Endothelial cell of umbilical vein (primary cell): ENCODE results near the gene TNFRSF1B. TPM values are rescaled to one million over a fixed set of nuclear protein-coding genes. Genes with fewer than 3 reads are reported as not detected.

ENCODE experiments used
- BruUV-seq: library from RNA; stranded (reverse); fragments of 400-500 nt; replicated peaks from 2 replicates; lab custom pipeline; 2021; lab: Mats Ljungman, UMichigan
- CTCF ChIA-PET: fragments of 300-600, 350-600 bp; sonication (Branson Sonifier 250); formaldehyde crosslinking; loops from one replicate; lab custom pipeline; 2021; ENCODE audit warnings: antibody characterized with exemption, inconsistent platforms; lab: Charles Lee
- POLR2A ChIA-PET: fragments of 300-600, 350-600 bp; sonication (Branson Sonifier 250); formaldehyde crosslinking; loops from one replicate; lab custom pipeline; 2021; ENCODE audit warnings: antibody characterized with exemption, inconsistent platforms; lab: Charles Lee
- DNase-seq: peaks from one replicate; pipeline ENCODE4 v3.0.0-alpha.2; 2011; ENCODE audit warnings: low read depth, low spot score
- FAIRE-seq: peaks from 2 replicates; lab custom pipeline; 2011; peaks lifted over from hg19 to GRCh38; lab: Jason Lieb, UNC
- H2AFZ ChIP-seq: 2 replicates; pipeline ENCODE4 v1.6.0; 2012; ENCODE audit warnings: low read depth, low read length, control low read depth, inconsistent platforms
- H3K27ac ChIP-seq: 2 replicates; pipeline ENCODE4 v1.5.1; 2011; ENCODE audit warnings: low read depth, mild to moderate bottlenecking, control low read depth, low read length, moderate library complexity; ENCODE audit not compliant: insufficient read depth
- H3K27me3 ChIP-seq, 2 experiments: 2 replicates each; pipeline versions ENCODE4 v1.6.0 to v1.6.1; 2011; ENCODE audit warnings: low read length in 2 of 2, mixed read lengths in 1 of 2; ENCODE audit not compliant: control insufficient read depth in 2 of 2, insufficient read depth in 2 of 2
- H3K36me3 ChIP-seq, 2 experiments: 2 replicates in 1 of 2; 3 replicates in 1 of 2; pipeline ENCODE4 v1.5.1; 2011; ENCODE audit warnings: low read length in 2 of 2, mild to moderate bottlenecking in 1 of 2, moderate library complexity in 1 of 2; ENCODE audit not compliant: control insufficient read depth in 2 of 2, insufficient read depth in 2 of 2; ENCODE audit errors: extremely low read depth in 1 of 2
- H3K4me1 ChIP-seq: 3 replicates; pipeline ENCODE4 v1.5.1; 2011; ENCODE audit warnings: mild to moderate bottlenecking, low read length; ENCODE audit not compliant: control insufficient read depth, insufficient read depth; ENCODE audit errors: extremely low read depth
- H3K4me2 ChIP-seq: 2 replicates; pipeline ENCODE4 v1.6.1; 2011; ENCODE audit warnings: low read length, control low read depth, mixed read lengths; ENCODE audit not compliant: insufficient read depth
- H3K4me3 ChIP-seq, 3 experiments: fragments of 200-600 bp in 1 of 3; sonication (generic), shearing (Covaris generic) in 1 of 3; replicated peaks in 1 of 3; 2 replicates each; pipeline ENCODE4 v1.5.1; 2011 to 2016; ENCODE audit warnings: control low read depth in 3 of 3, low read length in 3 of 3, mild to moderate bottlenecking in 2 of 3, inconsistent platforms in 1 of 3, low read depth in 1 of 3, moderate library complexity in 1 of 3; ENCODE audit not compliant: insufficient read depth in 1 of 3
- H3K79me2 ChIP-seq: 2 replicates; pipeline ENCODE4 v1.6.0; 2012; ENCODE audit warnings: low read length, inconsistent platforms; ENCODE audit not compliant: control insufficient read depth, insufficient read depth
- H3K9ac ChIP-seq: replicated peaks from 2 replicates; pipeline ENCODE3; 2011; ENCODE audit warnings: low read length, control low read depth; ENCODE audit not compliant: insufficient read depth; ENCODE audit errors: extremely low read depth
- H3K9me1 ChIP-seq: replicated peaks from 3 replicates; pipeline ENCODE4 v1.6.0; 2011; ENCODE audit warnings: mild to moderate bottlenecking, low read length; ENCODE audit not compliant: control insufficient read depth, insufficient read depth; ENCODE audit errors: extremely low read depth
- H3K9me3 ChIP-seq: replicated peaks from 2 replicates; pipeline ENCODE4 v1.5.1; 2012; ENCODE audit warnings: low read length, inconsistent platforms; ENCODE audit not compliant: control insufficient read depth, insufficient read depth
- H4K20me1 ChIP-seq: replicated peaks from 2 replicates; pipeline ENCODE3; 2011; ENCODE audit warnings: mild to moderate bottlenecking, low read length; ENCODE audit not compliant: control insufficient read depth, insufficient read depth; ENCODE audit errors: extremely low read depth
- EZH2 ChIP-seq: IDR thresholded peaks from 2 replicates; pipeline ENCODE4 v1.6.1; 2012; ENCODE audit warnings: borderline replicate concordance, low read depth, mild to moderate bottlenecking, moderate library complexity, low read length, inconsistent platforms; ENCODE audit not compliant: severe bottlenecking
- FOS ChIP-seq: IDR thresholded peaks from 2 replicates; pipeline ENCODE4 v1.6.1; 2011; ENCODE audit warnings: mild to moderate bottlenecking, low read length, moderate library complexity, borderline replicate concordance; ENCODE audit not compliant: insufficient read depth
- GATA2 ChIP-seq: IDR thresholded peaks from 2 replicates; pipeline ENCODE4 v1.7.0; 2011; ENCODE audit warnings: low read depth, mild to moderate bottlenecking, moderate library complexity, mixed read lengths, low read length; ENCODE audit not compliant: insufficient read length, insufficient read depth
- JUN ChIP-seq: IDR thresholded peaks from 2 replicates; pipeline ENCODE4 v1.6.1; 2011; ENCODE audit warnings: borderline replicate concordance, low read depth; ENCODE audit not compliant: insufficient read length, insufficient read depth
- MYC ChIP-seq: IDR thresholded peaks from one replicate; pipeline ENCODE4 v1.6.1; 2011; ENCODE audit warnings: mild to moderate bottlenecking, low read depth, low read length
- POLR2A ChIP-seq: IDR thresholded peaks from 2 replicates; pipeline ENCODE4 v1.6.1; 2012; ENCODE audit warnings: low read depth, mild to moderate bottlenecking, control low read depth, low read length
- POLR2AphosphoS5 ChIP-seq: IDR thresholded peaks from 2 replicates; pipeline ENCODE4 v1.6.1; 2012; ENCODE audit warnings: low read depth, mild to moderate bottlenecking, control low read depth, low read length, moderate library complexity; ENCODE audit not compliant: insufficient read depth
- dilution Hi-C: fragments of 300-500 bp; cut with MboI; formaldehyde crosslinking; loops from one replicate; pipeline ENCODE4 v1.15.0; 2019; ENCODE audit warnings: low sequenced_read_pairs; ENCODE audit not compliant: extremely low pct_ligation_motif_present
- intact Hi-C: fragments of 100-400 bp; cut with micrococcal nuclease; formaldehyde crosslinking; loops from one replicate; pipeline ENCODE4 v1.10.0; 2022
- polyA plus RNA-seq, 4 experiments: library from polyadenylated mRNA; depleted of rRNA in 3 of 4; stranded (reverse) in 3 of 4; unstranded in 1 of 4; fragments of >200 nt; gene quantifications; 2 replicates each; pipeline versions ENCODE4 v1.2.1 to v1.2.3, GENCODE V29; 2011 to 2012; ENCODE audit warnings: missing spikeins in 1 of 4
- total RNA-seq: library from RNA; stranded (reverse); gene quantifications from 2 replicates; pipeline ENCODE4 v1.2.3, GENCODE V29; 2021
- TF ChIP-seq, protein P1 (sequence below), 2 donors: IDR thresholded peaks; 1 replicate in 1 of 2; 2 replicates in 1 of 2; pipeline ENCODE4 v1.5.1; 2011; ENCODE audit warnings: low read length in 2 of 2, mild to moderate bottlenecking in 2 of 2, moderate library complexity in 2 of 2, control low read depth in 1 of 2, inconsistent platforms in 1 of 2, low read depth in 1 of 2; ENCODE audit not compliant: insufficient read depth in 1 of 2; ENCODE audit errors: extremely low read depth in 1 of 2
- TF ChIP-seq, protein P2 (sequence below): IDR thresholded peaks from 2 replicates; pipeline ENCODE4 v1.6.1; 2011; ENCODE audit not compliant: insufficient read depth, insufficient read length

The TNFRSF1B gene
- total and polyA plus RNA-seq, 2 donors (not counting 3 experiments of a cell fraction or from before 2014, with no cell fraction given), result 53.6 to 65.9 TPM

- Histone ChIP-seq H3K9me1 (no peaks in the 10 kb centered on the region), H3K27me3 (no peaks in the 10 kb centered on the region), H3K4me1 (no peaks in the 10 kb centered on the region), H3K36me3 (peaks cover 8 to 15% of the 10 kb centered on the region in 2 experiments), H3K4me2 (no peak overlapping the region), H3K9ac (no peak overlapping the region), H3K9me3 (no peaks in the 10 kb centered on the region), H4K20me1 (no peaks in the 10 kb centered on the region), H3K27ac (no peak overlapping the region), H2AFZ (no peak overlapping the region), H3K4me3 (no peak overlapping the region), H3K79me2 (no peaks in the 10 kb centered on the region)
- ChIA-PET POLR2A (no interaction called here), CTCF (interaction anchor here (1.1 kb wide), 1 partner anchor 8 kb away, joined by 3 read pairs; no protein-coding TSS in a partner anchor)
- no peak for FAIRE-seq
- no peak for DNase-seq
- TF ChIP-seq, protein P1, sequence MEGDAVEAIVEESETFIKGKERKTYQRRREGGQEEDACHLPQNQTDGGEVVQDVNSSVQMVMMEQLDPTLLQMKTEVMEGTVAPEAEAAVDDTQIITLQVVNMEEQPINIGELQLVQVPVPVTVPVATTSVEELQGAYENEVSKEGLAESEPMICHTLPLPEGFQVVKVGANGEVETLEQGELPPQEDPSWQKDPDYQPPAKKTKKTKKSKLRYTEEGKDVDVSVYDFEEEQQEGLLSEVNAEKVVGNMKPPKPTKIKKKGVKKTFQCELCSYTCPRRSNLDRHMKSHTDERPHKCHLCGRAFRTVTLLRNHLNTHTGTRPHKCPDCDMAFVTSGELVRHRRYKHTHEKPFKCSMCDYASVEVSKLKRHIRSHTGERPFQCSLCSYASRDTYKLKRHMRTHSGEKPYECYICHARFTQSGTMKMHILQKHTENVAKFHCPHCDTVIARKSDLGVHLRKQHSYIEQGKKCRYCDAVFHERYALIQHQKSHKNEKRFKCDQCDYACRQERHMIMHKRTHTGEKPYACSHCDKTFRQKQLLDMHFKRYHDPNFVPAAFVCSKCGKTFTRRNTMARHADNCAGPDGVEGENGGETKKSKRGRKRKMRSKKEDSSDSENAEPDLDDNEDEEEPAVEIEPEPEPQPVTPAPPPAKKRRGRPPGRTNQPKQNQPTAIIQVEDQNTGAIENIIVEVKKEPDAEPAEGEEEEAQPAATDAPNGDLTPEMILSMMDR (IDR thresholded peaks at IDR 0.05; ENCODE audit: extremely low read depth in 1 of 2, insufficient read depth in 1 of 2, low read depth in 1 of 2, low read length in 2 of 2), result no peak
- no peak for TF ChIP-seq EZH2
- no peak for TF ChIP-seq POLR2A
- TF ChIP-seq JUN, result no peak
- no peak for TF ChIP-seq POLR2AphosphoS5
- dilution Hi-C loops (no loop called here), intact Hi-C loops (no loop called here)
- no TSS peak for BruUV-seq
Observed at GRCh38 chr1:12251442-12251841, 84.7 kb downstream of the TNFRSF1B start.

DNA sequence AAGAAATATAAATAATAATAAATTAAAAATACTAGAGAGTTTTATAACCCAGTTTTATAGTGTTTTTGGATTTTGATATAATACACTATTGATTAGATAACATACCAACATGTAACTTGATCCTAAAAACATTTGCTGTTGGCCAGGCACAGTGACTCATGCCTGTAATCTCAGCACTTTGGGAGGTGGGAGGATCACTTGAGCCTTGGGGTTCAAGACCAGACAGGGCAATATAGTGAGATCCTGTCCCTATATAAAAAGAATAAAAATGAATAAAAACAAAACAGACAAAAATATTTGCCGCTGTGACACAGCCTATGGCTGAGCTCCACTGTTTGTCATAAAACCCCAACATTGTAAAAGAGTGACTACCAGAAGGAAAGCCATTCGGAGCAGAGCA lies 89.1 kb downstream of the TNFRSF1B start:
- TF ChIP-seq, protein P1 (IDR thresholded peaks at IDR 0.05; ENCODE audit: extremely low read depth in 1 of 2, insufficient read depth in 1 of 2, low read depth in 1 of 2, low read length in 2 of 2), result no peak
- TF ChIP-seq, protein P2, sequence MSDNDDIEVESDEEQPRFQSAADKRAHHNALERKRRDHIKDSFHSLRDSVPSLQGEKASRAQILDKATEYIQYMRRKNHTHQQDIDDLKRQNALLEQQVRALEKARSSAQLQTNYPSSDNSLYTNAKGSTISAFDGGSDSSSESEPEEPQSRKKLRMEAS, result no peak
- TF ChIP-seq POLR2AphosphoS5 (no peak), GATA2 (no peak), FOS (no peak), POLR2A (no peak), EZH2 (no peak), MYC (no peak), JUN (no peak)
- H2AFZ ChIP-seq, result no peak overlapping the region
- FAIRE-seq (no peak), DNase-seq (no peak)
- no peaks in the 10 kb centered on the region for H4K20me1 ChIP-seq
- POLR2A ChIA-PET, result no interaction called here
- no peaks in the 10 kb centered on the region for H3K9me1 ChIP-seq
- H3K27ac ChIP-seq, result no peak overlapping the region
- no peaks in the 10 kb centered on the region for H3K9me3 ChIP-seq
- no peaks in the 10 kb centered on the region for H3K79me2 ChIP-seq
- H3K9ac ChIP-seq, result no peak overlapping the region
- no peak overlapping the region for H3K4me3 ChIP-seq
- peaks cover 15 to 18% of the 10 kb centered on the region in 2 experiments for H3K36me3 ChIP-seq
- H3K27me3 ChIP-seq, result no peaks in the 10 kb centered on the region
- intact Hi-C loops (no loop called here), dilution Hi-C loops (no loop called here)
- BruUV-seq, result no TSS peak
- no peak overlapping the region for H3K4me2 ChIP-seq
- CTCF ChIA-PET, result no interaction called here
- no peaks in the 10 kb centered on the region for H3K4me1 ChIP-seq
